A549 (cell line): ENCODE results near the gene USP46.

Source experiments
- ATOH8 ChIP-seq: fragments of 250-450 bp; sonication (Bioruptor Pico); IDR thresholded peaks from 2 replicates; pipeline ENCODE4 v1.5.0; 2020; ENCODE audit warnings: low read depth, mild to moderate bottlenecking, moderate library complexity
- CTCF ChIP-seq: fragments of >200 bp; sonication (Bioruptor Twin); formaldehyde crosslinking; IDR thresholded peaks from 3 replicates; pipeline ENCODE4 v1.5.1; 2016
- NFE2L2 ChIP-seq: fragments of 150-350 bp; conservative IDR thresholded peaks from 2 replicates; pipeline ENCODE4 v1.6.1; 2014; ENCODE audit warnings: low read length
- RFX5 ChIP-seq: fragments of 450-650 bp; IDR thresholded peaks from 2 replicates; pipeline ENCODE4 v1.7.1; 2014; ENCODE audit warnings: antibody characterized with exemption, mild to moderate bottlenecking, moderate library complexity

- TF ChIP-seq RFX5 (no peak), CTCF (no peak), NFE2L2 (no peak), ATOH8 (CRISPR knock-in tag) (no peak)
Measured at GRCh38 chr4:52658641-52659000, 480 bp downstream of the USP46 start.
